H1 (cell line): Measurements from ENCODE around the gene DIPK1C. TPM values are rescaled to one million over a fixed set of nuclear protein-coding genes. Genes with fewer than 3 reads are reported as not detected.

Experiments used
- CTCF ChIA-PET: fragments of 300-600 bp; sonication (Branson Sonifier 250); formaldehyde crosslinking; loops from one replicate; lab custom pipeline; 2021; ENCODE audit not compliant: partially characterized antibody; lab: Charles Lee
- POLR2A ChIA-PET: fragments of 300-600 bp; sonication (Branson Sonifier 250); formaldehyde crosslinking; loops from one replicate; lab custom pipeline; 2021; ENCODE audit warnings: inconsistent platforms; ENCODE audit not compliant: partially characterized antibody; lab: Charles Lee
- DNase-seq, 2 experiments: peaks; one replicate each; pipeline versions ENCODE4 v3.0.0 to v3.0.0-alpha.2; 2010 to 2022; ENCODE audit warnings: low spot score in 2 of 2, low read depth in 1 of 2, mixed read lengths in 1 of 2
- FAIRE-seq: peaks from 2 replicates; lab custom pipeline; 2011; peaks lifted over from hg19 to GRCh38; lab: Jason Lieb, UNC
- H2AFZ ChIP-seq: 2 replicates; pipeline ENCODE4 v1.8.1; 2012; ENCODE audit warnings: low read length, inconsistent platforms
- H2AK5ac ChIP-seq: 2 replicates; pipeline ENCODE4 v1.6.1; 2013; ENCODE audit warnings: low read depth, low read length
- H2BK120ac ChIP-seq: replicated peaks from 2 replicates; pipeline ENCODE3; 2013; ENCODE audit warnings: low read depth, low read length, inconsistent platforms
- H2BK12ac ChIP-seq: 2 replicates; pipeline ENCODE4 v1.6.1; 2013; ENCODE audit warnings: low read depth, low read length
- H2BK15ac ChIP-seq: 2 replicates; pipeline ENCODE4 v1.6.1; 2013; ENCODE audit warnings: low read length
- H2BK20ac ChIP-seq: 2 replicates; pipeline ENCODE4 v1.6.1; 2013; ENCODE audit warnings: low read length
- H2BK5ac ChIP-seq: 2 replicates; pipeline ENCODE4 v1.6.1; 2013; ENCODE audit warnings: low read depth, low read length
- H3K14ac ChIP-seq: 2 replicates; pipeline ENCODE4 v1.6.1; 2013; ENCODE audit warnings: inconsistent platforms; ENCODE audit not compliant: insufficient read length
- H3K18ac ChIP-seq: 2 replicates; pipeline ENCODE4 v1.6.1; 2013; ENCODE audit warnings: low read length; ENCODE audit errors: extremely low read depth
- H3K23ac ChIP-seq: 2 replicates; pipeline ENCODE4 v1.6.1; 2013; ENCODE audit warnings: inconsistent platforms; ENCODE audit not compliant: insufficient read length
- H3K23me2 ChIP-seq: 2 replicates; pipeline ENCODE4 v1.6.1; 2013; ENCODE audit warnings: low read depth, low read length
- H3K27ac ChIP-seq: 2 replicates; pipeline ENCODE4 v1.6.1; 2011; ENCODE audit warnings: low read depth, low read length, inconsistent platforms
- H3K27me3 ChIP-seq, 4 experiments: replicated peaks in 1 of 4; 1 replicate in 1 of 4; 2 replicates in 3 of 4; pipeline versions ENCODE4 v1.6.1 to v1.8.1; 2011 to 2013; ENCODE audit warnings: low read length in 3 of 4, mild to moderate bottlenecking in 3 of 4, inconsistent platforms in 2 of 4, mixed read lengths in 2 of 4, moderate library complexity in 1 of 4; ENCODE audit not compliant: control insufficient read depth in 3 of 4, insufficient read depth in 3 of 4; ENCODE audit errors: extremely low read depth in 1 of 4
- H3K36me3 ChIP-seq, 4 experiments: 2 replicates each; pipeline versions ENCODE4 v1.6.1 to v1.8.1; 2011 to 2013; ENCODE audit warnings: mild to moderate bottlenecking in 4 of 4, low read length in 3 of 4, moderate library complexity in 2 of 4, control low read depth in 1 of 4, inconsistent platforms in 1 of 4; ENCODE audit not compliant: insufficient read depth in 4 of 4, control insufficient read depth in 2 of 4
- H3K4ac ChIP-seq: replicated peaks from 2 replicates; pipeline ENCODE3; 2013; ENCODE audit warnings: low read length, low read depth, mixed read lengths, inconsistent platforms; ENCODE audit not compliant: insufficient read length
- H3K4me1 ChIP-seq, 4 experiments: replicated peaks in 1 of 4; 1 replicate in 1 of 4; 2 replicates in 3 of 4; pipeline versions ENCODE4 v1.6.1 to v1.8.1; 2011 to 2013; ENCODE audit warnings: low read length in 3 of 4, inconsistent platforms in 2 of 4, mixed read lengths in 1 of 4; ENCODE audit not compliant: insufficient read depth in 4 of 4, control insufficient read depth in 3 of 4
- H3K4me2 ChIP-seq, 2 experiments: 2 replicates each; pipeline versions ENCODE4 v1.6.1 to v1.8.1; 2011 to 2013; ENCODE audit warnings: low read depth in 2 of 2, low read length in 2 of 2, control low read depth in 1 of 2, inconsistent platforms in 1 of 2, mild to moderate bottlenecking in 1 of 2; ENCODE audit not compliant: insufficient read depth in 1 of 2
- H3K4me3 ChIP-seq, 4 experiments: fragments of 200-600, 300-600 bp in 1 of 4; sonication (generic), shearing (Covaris generic), sonication (Bioruptor Twin) in 1 of 4; 2 replicates each; pipeline versions ENCODE4 v1.5.1 to v1.8.1; 2011 to 2016; ENCODE audit warnings: low read length in 4 of 4, low read depth in 3 of 4, control low read depth in 2 of 4, inconsistent platforms in 2 of 4, mild to moderate bottlenecking in 2 of 4, mixed read lengths in 1 of 4, moderate library complexity in 1 of 4; ENCODE audit not compliant: insufficient read depth in 2 of 4; ENCODE audit errors: extremely low read depth in 1 of 4
- H3K56ac ChIP-seq: replicated peaks from 2 replicates; pipeline ENCODE3; 2013; ENCODE audit warnings: low read depth, mild to moderate bottlenecking, mixed read lengths, low read length, inconsistent platforms; ENCODE audit not compliant: insufficient read length
- H3K79me1 ChIP-seq: 2 replicates; pipeline ENCODE4 v1.6.1; 2013; ENCODE audit warnings: low read depth, low read length, control low read depth
- H3K79me2 ChIP-seq, 2 experiments: 2 replicates each; pipeline versions ENCODE4 v1.6.1 to v1.8.1; 2012 to 2013; ENCODE audit warnings: low read length in 2 of 2, mild to moderate bottlenecking in 2 of 2, inconsistent platforms in 1 of 2; ENCODE audit not compliant: insufficient read depth in 2 of 2, control insufficient read depth in 1 of 2
- H3K9ac ChIP-seq, 4 experiments: replicated peaks in 1 of 4; 1 replicate in 1 of 4; 2 replicates in 3 of 4; pipeline versions ENCODE4 v1.6.1 to v1.8.1; 2011 to 2013; ENCODE audit warnings: low read depth in 3 of 4, low read length in 3 of 4, control low read depth in 2 of 4, mild to moderate bottlenecking in 2 of 4, moderate library complexity in 2 of 4, inconsistent platforms in 1 of 4; ENCODE audit errors: extremely low read depth in 1 of 4
- H3K9me3 ChIP-seq, 2 experiments: 2 replicates each; pipeline versions ENCODE4 v1.6.1 to v1.8.1; 2012 to 2013; ENCODE audit warnings: mild to moderate bottlenecking in 2 of 2, moderate library complexity in 2 of 2, control low read depth in 1 of 2, inconsistent platforms in 1 of 2, low read depth in 1 of 2, low read length in 1 of 2, mixed read lengths in 1 of 2; ENCODE audit not compliant: insufficient read depth in 2 of 2
- H4K20me1 ChIP-seq, 2 experiments: replicated peaks in 1 of 2; 2 replicates each; pipeline versions ENCODE3 to v1.8.1; 2011 to 2013; ENCODE audit warnings: inconsistent platforms in 2 of 2, low read length in 2 of 2, mild to moderate bottlenecking in 1 of 2; ENCODE audit not compliant: insufficient read depth in 2 of 2, control insufficient read depth in 1 of 2
- H4K5ac ChIP-seq: 2 replicates; pipeline ENCODE4 v1.6.1; 2013; ENCODE audit warnings: low read length, low read depth, mixed read lengths, inconsistent platforms; ENCODE audit not compliant: insufficient read length
- H4K8ac ChIP-seq: 2 replicates; pipeline ENCODE4 v1.8.0; 2013; ENCODE audit warnings: mild to moderate bottlenecking, moderate library complexity, low read length, inconsistent platforms; ENCODE audit not compliant: insufficient read depth; ENCODE audit errors: extremely low read depth
- H4K91ac ChIP-seq: replicated peaks from 2 replicates; pipeline ENCODE3; 2013; ENCODE audit warnings: low read length, mixed read lengths, inconsistent platforms; ENCODE audit not compliant: insufficient read length
- ASH2L ChIP-seq: fragments of 200-600, 300-600 bp; sonication (generic); IDR thresholded peaks from one replicate; pipeline ENCODE4 v1.7.1; 2017; ENCODE audit warnings: low read length
- POLR2A ChIP-seq, 2 experiments: IDR thresholded peaks; 1 replicate in 1 of 2; 2 replicates in 1 of 2; pipeline ENCODE4 v1.6.1; 2011; ENCODE audit warnings: low read depth in 2 of 2, low read length in 2 of 2, mild to moderate bottlenecking in 2 of 2; ENCODE audit errors: control extremely low read depth in 1 of 2
- POU5F1 ChIP-seq: IDR thresholded peaks from 2 replicates; pipeline ENCODE4 v1.6.1; 2011; ENCODE audit warnings: low read depth, mild to moderate bottlenecking, low read length, moderate library complexity
- RNF2 ChIP-seq: fragments of 200-900, 300-1000 bp; sonication (generic); IDR thresholded peaks from 2 replicates; pipeline ENCODE4 v1.7.1; 2016; ENCODE audit warnings: borderline replicate concordance, low read depth, mild to moderate bottlenecking, antibody characterized with exemption, low read length; ENCODE audit not compliant: poor library complexity, severe bottlenecking; ENCODE audit errors: missing control alignments
- SAP30 ChIP-seq: fragments of 300-600 bp; sonication (generic); IDR thresholded peaks from 2 replicates; pipeline ENCODE4 v1.7.1; 2012; ENCODE audit warnings: low read length, moderate library complexity, mild to moderate bottlenecking, inconsistent platforms; ENCODE audit not compliant: insufficient read depth, insufficient replicate concordance
- TAF7 ChIP-seq: optimal IDR thresholded peaks from 2 replicates; pipeline ENCODE3; 2011; ENCODE audit warnings: low read depth, mild to moderate bottlenecking, inconsistent platforms, low read length, moderate library complexity, borderline replicate concordance
- WGBS, 2 experiments: shearing (Covaris generic) in 1 of 2; methylation state at CpG; one replicate each; pipeline versions ENCODE4 v1.1.6 to v1.1.7; 2013 to 2015; ENCODE audit warnings: low lambda C conversion rate in 2 of 2, mixed read lengths in 2 of 2, inconsistent platforms in 1 of 2, low coverage in 1 of 2, missing lambda C conversion rate in 1 of 2; ENCODE audit not compliant: insufficient replicate concordance in 2 of 2, insufficient coverage in 1 of 2, insufficient read length in 1 of 2; ENCODE audit errors: extremely low coverage in 1 of 2, missing lambda C conversion rate in 1 of 2; 5-methylcytosine and 5-hydroxymethylcytosine counted together
- polyA plus RNA-seq, 7 experiments: library from polyadenylated mRNA; depleted of rRNA in 3 of 7; stranded (reverse) in 5 of 7; unstranded in 2 of 7; fragments of >200 nt in 5 of 7; fragments of 200-250 nt in 2 of 7; gene quantifications; 1 replicate in 5 of 7; 2 replicates in 1 of 7; 4 replicates in 1 of 7; pipeline versions ENCODE4 v1.2.1 to v1.2.3, GENCODE V29; 2011 to 2013; ENCODE audit warnings: missing spikeins in 2 of 7, mixed read lengths in 2 of 7
- total RNA-seq: library from RNA; stranded (reverse); fragmentation: NEBNext Ultra II Directional; extraction: Animal tissue kit (Norgen Biotek cat#: 25700); gene quantifications from 2 replicates; pipeline ENCODE4 v1.2.1, GENCODE V29; 2021

DIPK1C gene
- total and polyA plus RNA-seq, 2 of the 8 experiments (the other 6 are each of a cell fraction or from before 2014, with no cell fraction given): 0.08 TPM; not detected in 1

GRCh38 chr18:74427442-74428112 is 29.5 kb downstream of the DIPK1C start:
- POLR2A ChIA-PET: no interaction called here
- H2BK12ac ChIP-seq: 0 out of 2 replicates have a peak overlapping the region, but pooled peaks have one; percentile 2

More at GRCh38 chr18:74427442-74428112, 29.5 kb downstream of the DIPK1C start:
- no peaks in the 10 kb centered on the region for H3K36me3 ChIP-seq
- H3K56ac ChIP-seq: no peak overlapping the region
- no peak overlapping the region for H4K91ac ChIP-seq
- H3K79me2 ChIP-seq: no peaks in the 10 kb centered on the region
- H2BK15ac ChIP-seq: no peak overlapping the region
- H2BK120ac ChIP-seq: no peak overlapping the region
- no peak overlapping the region for H3K14ac ChIP-seq
- no peak overlapping the region for H4K5ac ChIP-seq
- no peak overlapping the region for H3K4me2 ChIP-seq
- peaks cover 2% of the 10 kb centered on the region; the same call in 1 of the 2 replicates for H3K79me1 ChIP-seq
- FAIRE-seq (no peak), DNase-seq (no peak)
- peaks cover 0 to 3% of the 10 kb centered on the region in 2 experiments; a peak in 1 of 4 replicates for H3K9me3 ChIP-seq
- H2AK5ac ChIP-seq: peak overlapping the region; percentile 90; the same call in 1 of the 2 replicates
- no peak overlapping the region for H2BK20ac ChIP-seq
- no peak overlapping the region for H3K23ac ChIP-seq
- CTCF ChIA-PET: interaction anchor here (1.5 to 1.6 kb wide), 2 partner anchors 10 to 34 kb away, joined by 3 read pairs; no protein-coding TSS in a partner anchor
- H3K9ac ChIP-seq: no peak overlapping the region
- H3K18ac ChIP-seq: no peak overlapping the region
- no peaks in the 10 kb centered on the region for H3K27me3 ChIP-seq
- no peak overlapping the region; the same call in 1 of the 2 replicates for H2BK5ac ChIP-seq
- 90% methylated on average over 24 of the region's 24 CpGs; no CpG with 5 or more reads in 1 of the 2 experiments for WGBS, 2 experiments
- H3K4ac ChIP-seq: no peak overlapping the region
- no peaks in the 10 kb centered on the region for H3K23me2 ChIP-seq
- peaks cover 0 to 3% of the 10 kb centered on the region in 2 experiments for H4K20me1 ChIP-seq
- no peak overlapping the region for H3K27ac ChIP-seq
- TF ChIP-seq ASH2L (no peak), RNF2 (no peak), SAP30 (no peak), POLR2A (IDR thresholded peaks at IDR 0.05; ENCODE audit: control extremely low read depth in 1 of 2, low read depth in 2 of 2, low read length in 2 of 2) (no peak), POU5F1 (no peak), TAF7 (no peak)
- H3K4me3 ChIP-seq: no peak overlapping the region
- H4K8ac ChIP-seq: no peak overlapping the region
- no peak overlapping the region for H2AFZ ChIP-seq
- H3K4me1 ChIP-seq: no peaks in the 10 kb centered on the region; a peak in 1 of 7 replicates
